ENCODE data around the gene IRF7.
"Not testable (repeated sequence)": the region's sequence is repeated elsewhere in the genome, so short reads cannot be mapped to it uniquely, and the experiment has no call there.

The IRF7 gene

DNA sequence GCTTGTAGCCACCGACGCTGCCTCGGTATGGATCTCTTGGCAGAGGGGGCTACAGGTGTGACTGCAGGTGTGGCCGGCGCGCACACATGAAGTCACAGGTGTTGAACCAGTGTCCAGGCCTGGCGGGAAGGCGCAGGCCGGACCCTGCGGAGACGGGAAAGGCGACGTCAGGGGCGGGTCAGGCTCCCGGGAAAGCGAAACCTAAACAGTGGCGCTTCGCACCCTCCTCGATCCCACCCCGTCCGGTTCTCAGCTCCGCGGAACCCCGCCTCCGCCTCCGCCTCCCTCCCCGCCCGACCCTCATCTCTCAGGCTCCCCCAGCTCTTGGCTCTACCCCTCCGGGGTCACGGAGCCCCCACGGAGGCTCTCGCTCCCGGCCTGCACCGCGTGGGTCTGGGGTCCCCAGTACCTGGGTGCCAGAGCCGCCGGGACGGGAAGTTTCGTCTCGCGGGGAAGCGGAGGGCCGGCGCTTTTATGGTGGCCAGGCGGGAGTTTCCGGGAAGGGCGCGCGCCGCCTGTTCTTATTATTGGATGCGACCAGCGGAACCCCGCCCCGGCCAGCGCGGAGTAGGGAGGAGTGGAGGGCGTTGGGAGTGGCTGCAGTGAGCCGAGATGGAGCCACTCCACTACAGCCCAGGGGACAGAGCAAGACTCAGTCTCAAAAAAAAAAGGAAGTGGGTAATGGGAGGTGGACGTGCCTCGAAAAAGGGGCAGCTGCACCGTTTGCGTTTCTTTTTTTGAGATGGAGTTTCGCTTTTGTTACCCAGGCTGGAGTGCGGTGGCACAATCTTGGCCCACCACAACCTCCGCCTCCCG is at the start of gene IRF7:
IRF7 (minus strand) TSS at position 447 of the 816 bp plus-strand sequence. CDS start 586 bp downstream, outside the sequence.
- peak; percentile 62 for DNase-seq

DNA sequence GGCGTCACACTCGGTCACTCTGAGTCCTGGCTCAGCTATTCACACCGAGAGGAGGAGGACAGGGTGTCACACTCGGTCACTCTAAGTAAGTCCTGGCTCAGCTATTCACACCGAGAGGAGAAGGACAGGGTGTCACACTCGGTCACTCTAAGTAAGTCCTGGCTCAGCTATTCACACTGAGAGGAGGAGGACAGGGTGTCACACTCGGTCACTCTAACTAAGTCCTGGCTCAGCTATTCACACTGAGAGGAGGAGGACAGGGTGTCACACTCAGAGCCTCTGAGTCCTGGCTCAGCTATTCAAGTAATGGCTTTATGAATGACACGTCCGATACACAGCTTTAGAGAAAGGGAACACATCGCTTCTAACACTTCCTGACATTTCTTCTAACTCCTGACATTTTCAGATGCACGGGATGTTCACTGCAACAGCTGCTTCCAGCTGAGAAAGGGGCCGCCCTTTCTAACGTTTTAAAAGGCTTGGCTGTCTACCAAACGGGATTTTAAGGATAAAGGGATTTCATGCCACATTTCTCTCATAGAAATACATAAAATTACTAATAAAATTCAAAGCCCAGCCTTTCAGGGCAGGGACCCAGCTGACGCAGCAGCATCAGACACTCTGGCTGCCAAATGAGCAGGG is 49.4 kb upstream of the IRF7 start:
- DNase-seq, result no peak

- no peak for DNase-seq
Observed at GRCh38 chr11:662689-663274, 47.0 kb upstream of the IRF7 start.

DNA sequence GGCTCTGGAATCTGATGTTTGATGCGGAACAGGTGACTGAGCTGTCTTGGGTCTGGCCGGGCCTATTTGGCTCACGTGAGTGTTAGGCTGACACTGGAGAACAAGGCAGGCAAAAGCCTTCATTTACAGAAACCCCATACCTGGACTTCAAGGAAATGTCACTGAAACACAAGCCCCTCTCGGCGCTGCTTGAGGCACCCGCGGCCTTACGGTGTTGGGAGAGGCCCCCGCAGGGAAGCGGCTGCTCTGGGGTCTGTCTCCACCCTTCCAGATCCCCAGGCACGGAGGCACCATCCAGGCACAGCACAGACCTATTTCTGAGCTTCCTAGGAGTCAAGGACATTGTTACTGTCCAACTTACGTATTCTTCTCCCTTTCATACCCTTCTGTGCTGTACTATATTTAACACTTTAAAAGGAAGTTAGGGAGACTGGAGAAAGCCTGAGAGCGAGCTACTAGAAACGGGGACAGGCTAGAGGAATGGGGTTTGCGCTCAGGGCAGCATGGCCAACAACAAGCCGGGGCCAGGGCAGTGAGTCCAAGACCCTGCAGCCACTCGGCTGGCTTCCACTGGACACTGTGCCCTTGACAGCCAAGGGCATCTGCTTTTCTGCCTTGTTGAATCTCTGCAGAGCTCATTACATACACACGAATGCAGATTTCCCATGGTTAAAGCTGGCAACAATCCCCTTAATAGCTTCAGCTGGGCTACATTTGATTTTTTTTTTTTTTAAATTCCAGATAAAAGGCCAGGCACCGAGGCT is 45.1 kb upstream of the IRF7 start:
- no peak for DNase-seq

DNA sequence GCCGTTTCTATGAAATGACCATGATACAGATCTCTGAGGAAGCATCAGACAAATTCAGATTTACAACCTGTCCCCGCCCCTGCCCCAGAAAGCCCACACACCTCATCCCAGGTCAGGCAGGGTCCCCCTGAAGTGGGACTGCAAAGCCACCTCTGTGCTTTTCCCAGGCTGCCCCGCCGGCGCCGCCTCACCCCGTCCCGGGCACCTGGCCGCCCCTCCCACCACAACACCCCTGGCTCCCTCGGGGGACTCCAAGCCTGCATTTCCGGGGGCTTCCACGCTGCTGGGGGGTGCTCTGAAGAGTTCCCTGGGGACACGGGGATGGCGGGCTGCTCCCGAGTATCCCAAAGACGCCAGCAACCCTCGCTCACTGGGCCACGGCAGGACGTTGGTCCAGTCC is 44.5 kb upstream of the IRF7 start:
- DNase-seq, result no peak

GRCh38 chr11:659532-660085 is 43.9 kb upstream of the IRF7 start:
- DNase-seq, result no peak

DNA sequence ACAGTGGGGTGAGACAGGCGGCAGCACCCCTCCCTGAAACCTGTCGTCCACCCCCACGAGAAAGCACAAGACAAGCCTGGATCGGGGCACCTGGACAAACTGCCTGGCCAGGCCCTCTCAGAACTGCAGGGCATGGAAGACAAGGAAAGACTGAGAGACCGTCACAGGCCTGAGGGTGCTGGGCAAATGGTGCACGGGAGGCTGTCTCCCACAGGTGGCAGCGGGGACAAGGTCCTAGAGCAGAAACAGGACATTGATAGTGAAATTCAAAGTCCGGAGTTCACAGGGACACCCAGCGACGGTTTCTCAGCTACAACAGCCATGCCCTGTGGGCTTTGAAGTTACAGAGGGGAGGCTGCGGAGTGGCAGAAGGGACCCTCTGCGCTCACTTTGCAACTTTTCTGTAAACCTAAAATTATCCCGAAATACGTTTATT is 42.0 kb upstream of the IRF7 start:
- DNase-seq, result no peak

DNA sequence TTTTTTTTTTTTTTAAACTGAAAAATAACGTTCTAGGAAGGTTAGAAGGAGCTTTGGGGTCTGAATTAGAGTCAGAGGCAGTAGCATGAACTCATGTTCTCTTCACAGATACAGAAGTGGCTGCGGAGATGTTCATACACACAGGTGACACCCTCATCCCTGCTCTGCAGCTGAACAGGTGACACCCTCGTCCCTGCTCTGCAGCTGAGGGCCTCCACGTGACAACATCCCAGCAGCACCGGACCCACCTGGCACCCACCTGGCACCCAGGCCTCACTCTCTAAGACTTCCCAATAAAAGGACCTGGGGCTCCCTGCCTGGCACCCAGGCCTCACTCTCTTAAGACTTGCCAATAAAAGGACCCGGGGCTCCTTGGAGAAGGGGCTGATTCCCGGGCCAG is 41.1 kb upstream of the IRF7 start:
- DNase-seq, result no peak

GRCh38 chr11:656426-656825 is 40.7 kb upstream of the IRF7 start:
- no peak for DNase-seq

DNA sequence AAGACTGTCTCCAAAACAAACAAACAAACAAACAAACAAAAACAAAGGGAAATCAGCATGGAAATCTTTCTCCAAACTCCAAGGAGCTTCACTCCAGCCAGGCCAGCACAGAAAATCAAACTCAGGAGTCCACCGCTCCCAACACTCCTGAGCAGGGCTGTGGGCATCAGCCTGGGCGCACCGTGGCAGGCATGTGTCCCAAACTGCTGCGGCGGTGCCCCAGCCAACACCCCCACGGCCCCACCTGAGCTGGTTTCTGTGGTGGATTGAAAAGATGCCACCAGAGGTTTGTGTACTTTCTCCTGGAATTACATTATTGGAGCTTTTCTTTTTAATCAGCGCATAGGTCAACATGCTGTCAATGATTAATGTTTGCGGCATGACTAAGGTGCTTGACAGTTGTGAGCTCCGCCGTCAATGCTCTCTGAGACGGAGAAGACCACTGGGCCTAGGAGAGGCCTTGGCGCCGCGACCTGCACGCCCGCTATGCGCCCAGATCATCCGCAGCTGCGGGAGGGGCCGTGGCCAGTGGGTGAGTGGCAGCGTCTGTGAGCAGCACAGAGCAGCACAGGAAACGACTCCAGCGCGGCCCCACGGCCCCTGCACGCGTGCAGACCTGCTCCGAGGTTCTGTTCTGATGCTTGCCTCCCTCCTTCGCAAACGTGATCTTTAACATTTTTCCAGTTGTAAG is 39.4 kb upstream of the IRF7 start:
- no peak for DNase-seq

- not testable (repeated sequence) for DNase-seq
Observed at GRCh38 chr11:654444-654843, 38.7 kb upstream of the IRF7 start.

DNA sequence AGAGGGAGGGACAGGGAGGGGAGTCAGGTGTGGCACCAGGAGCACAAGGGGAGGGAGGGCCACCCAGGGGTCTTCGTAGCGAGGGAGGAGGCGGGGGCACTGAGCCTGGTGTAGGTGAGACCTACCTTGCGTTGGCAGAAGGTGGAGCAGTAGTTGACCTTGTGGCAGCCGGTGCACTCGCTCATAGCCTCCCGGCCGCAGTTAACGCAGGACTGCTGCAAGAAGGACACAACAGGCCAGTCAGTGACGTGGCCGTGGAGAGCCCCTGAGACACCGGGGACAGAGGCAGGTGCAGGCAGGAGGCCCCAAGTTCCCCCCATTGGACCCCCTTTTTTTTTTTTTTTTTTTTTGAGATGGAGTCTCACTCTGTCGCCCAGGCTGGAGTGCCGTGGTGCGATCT is 38.1 kb upstream of the IRF7 start:
- no peak for DNase-seq

GRCh38 chr11:653136-653535 is 37.4 kb upstream of the IRF7 start:
- not testable (repeated sequence) for DNase-seq

- DNase-seq, result no peak
Observed at GRCh38 chr11:650482-650881, 34.7 kb upstream of the IRF7 start.

DNA sequence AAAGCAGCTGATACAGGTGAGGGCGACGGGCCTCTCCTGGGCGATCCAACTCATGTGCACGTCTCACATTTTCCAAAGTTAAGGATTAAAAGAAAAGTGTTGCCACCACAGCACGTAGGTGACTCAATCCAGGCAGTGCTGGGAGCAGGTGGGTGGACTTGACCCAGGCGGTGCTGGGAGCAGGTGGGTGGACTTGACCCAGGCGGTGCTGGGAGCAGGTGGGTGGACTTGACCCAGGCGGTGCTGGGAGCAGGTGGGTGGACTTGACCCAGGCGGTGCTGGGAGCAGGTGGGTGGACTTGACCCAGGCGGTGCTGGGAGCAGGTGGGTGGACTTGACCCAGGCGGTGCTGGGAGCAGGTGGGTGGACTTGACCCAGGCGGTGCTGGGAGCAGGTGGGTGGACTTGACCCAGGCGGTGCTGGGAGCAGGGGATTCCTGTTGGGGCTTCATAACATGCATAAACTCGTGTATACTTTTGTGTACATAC is 32.0 kb upstream of the IRF7 start:
- not testable (repeated sequence) for DNase-seq

- DNase-seq, result no peak
Observed at GRCh38 chr11:646214-646613, 30.5 kb upstream of the IRF7 start.

- no peak for DNase-seq
Observed at GRCh38 chr11:645536-645935, 29.8 kb upstream of the IRF7 start.

GRCh38 chr11:643849-644738 is 28.3 kb upstream of the IRF7 start:
- DNase-seq, result no peak

DNA sequence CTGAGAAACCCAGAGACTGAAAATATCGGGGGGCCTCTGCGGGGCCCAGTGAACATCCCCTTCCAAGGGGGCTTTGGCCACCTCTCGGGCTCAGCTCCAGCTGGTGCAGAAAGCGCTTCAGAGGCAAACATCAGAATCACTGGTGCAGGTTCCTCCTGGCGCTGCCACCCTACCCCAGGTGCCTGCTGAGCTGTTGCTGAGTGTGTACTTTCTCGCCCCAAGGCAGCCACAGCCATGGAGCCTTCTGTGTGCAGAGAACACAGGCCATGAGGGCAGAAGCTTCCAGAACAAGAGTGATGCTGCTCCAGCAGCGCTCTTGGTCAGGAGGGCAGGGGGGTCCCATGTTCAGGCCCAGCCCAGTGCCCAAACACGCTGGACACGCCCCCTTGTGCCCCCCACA is 27.6 kb upstream of the IRF7 start:
- no peak for DNase-seq

- DNase-seq, result no peak
Observed at GRCh38 chr11:641806-642370, 26.1 kb upstream of the IRF7 start.
